Left ventricle myocardium inferior (tissue), 1 donor: ENCODE measurements around the gene TBCK. TPM values are rescaled to one million over a fixed set of nuclear protein-coding genes. Genes with fewer than 3 reads are reported as not detected.
"Not testable (repeated sequence)": the region's sequence is repeated elsewhere in the genome, so short reads cannot be mapped to it uniquely, and the experiment has no call there.

Source experiments
- DNase-seq: peaks from one replicate; pipeline ENCODE4 v3.0.0-alpha.2; 2020
- H3K27ac ChIP-seq: fragments of 200-600 bp; replicated peaks from 2 replicates; pipeline ENCODE4 v1.8.0; 2021
- H3K27me3 ChIP-seq: fragments of 200-600 bp; 2 replicates; pipeline ENCODE4 v1.8.0; 2021; ENCODE audit warnings: low read depth
- H3K36me3 ChIP-seq: fragments of 200-600 bp; 2 replicates; pipeline ENCODE4 v1.8.0; 2021
- H3K4me1 ChIP-seq: fragments of 200-600 bp; 2 replicates; pipeline ENCODE4 v1.8.0; 2021
- H3K4me3 ChIP-seq: fragments of 200-600 bp; 2 replicates; pipeline ENCODE4 v1.8.0; 2021; ENCODE audit warnings: mild to moderate bottlenecking, moderate library complexity
- H3K9me3 ChIP-seq: fragments of 200-600 bp; replicated peaks from 2 replicates; pipeline ENCODE4 v1.8.0; 2021
- CTCF ChIP-seq: fragments of 200-600 bp; IDR thresholded peaks from 2 replicates; pipeline ENCODE4 v1.8.0; 2021; ENCODE audit warnings: antibody characterized with exemption, mild to moderate bottlenecking, borderline replicate concordance
- intact Hi-C: fragments of 100-400 bp; cut with micrococcal nuclease; formaldehyde crosslinking; loops from one replicate; pipeline ENCODE4 v1.11.0; 2022
- total RNA-seq: library from RNA; stranded (reverse); fragmentation: NEBNext Ultra II Directional; extraction: Animal tissue kit (Norgen Biotek cat#: 25700); gene quantifications from one replicate; pipeline ENCODE4 v1.2.1, GENCODE V29; 2021
- donor health status: DM: no; HTN: yes; CAD: no; lungs with severe emphysema.

The TBCK gene
- total RNA-seq, 1 donor from 2014 or later, result 20.3 TPM

GRCh38 chr4:106238820-106239420 is 77.1 kb downstream of the TBCK start:
- TF ChIP-seq CTCF, result peak; percentile 60
- no peaks in the 10 kb centered on the region for H3K27me3 ChIP-seq
- peaks cover 5% of the 10 kb centered on the region for H3K4me1 ChIP-seq
- no peaks in the 10 kb centered on the region for H3K9me3 ChIP-seq
- no peak overlapping the region for H3K27ac ChIP-seq
- no peak overlapping the region for H3K4me3 ChIP-seq
- peaks cover 33% of the 10 kb centered on the region for H3K36me3 ChIP-seq
- no peak for DNase-seq
- intact Hi-C loops, result no loop called here

- Histone ChIP-seq H3K4me1 (no peaks in the 10 kb centered on the region), H3K27me3 (no peaks in the 10 kb centered on the region), H3K27ac (no peak overlapping the region), H3K36me3 (peaks cover 78% of the 10 kb centered on the region), H3K9me3 (no peaks in the 10 kb centered on the region), H3K4me3 (no peak overlapping the region)
- intact Hi-C loops, result no loop called here
- TF ChIP-seq CTCF, result no peak
- DNase-seq, result no peak
Observed at GRCh38 chr4:106231931-106232330, 84.1 kb downstream of the TBCK start.

- Histone ChIP-seq H3K9me3 (no peaks in the 10 kb centered on the region), H3K27ac (no peak overlapping the region), H3K36me3 (peaks cover 33% of the 10 kb centered on the region), H3K27me3 (no peaks in the 10 kb centered on the region), H3K4me1 (no peaks in the 10 kb centered on the region), H3K4me3 (no peak overlapping the region)
- intact Hi-C loops, result no loop called here
- DNase-seq, result no peak
- TF ChIP-seq CTCF, result no peak
Observed at GRCh38 chr4:106222548-106222947, 93.5 kb downstream of the TBCK start.

- H3K27me3 ChIP-seq, H3K27ac ChIP-seq, H3K4me1 ChIP-seq, H3K4me3 ChIP-seq, DNase-seq, H3K9me3 ChIP-seq, intact Hi-C loops: not testable (repeated sequence)
- peaks cover 25% of the 10 kb centered on the region for H3K36me3 ChIP-seq
Observed at GRCh38 chr4:106213291-106213690, 102.7 kb downstream of the TBCK start.

- DNase-seq, result no peak
Observed at GRCh38 chr4:106210021-106210420, 106.0 kb downstream of the TBCK start.

More at GRCh38 chr4:106210021-106210420, 106.0 kb downstream of the TBCK start:
- Histone ChIP-seq H3K27ac (no peak overlapping the region), H3K36me3 (peaks cover 25% of the 10 kb centered on the region), H3K9me3 (no peaks in the 10 kb centered on the region), H3K4me3 (no peak overlapping the region), H3K4me1 (peaks cover 4% of the 10 kb centered on the region), H3K27me3 (no peaks in the 10 kb centered on the region)
- no peak for TF ChIP-seq CTCF
- intact Hi-C loops, result no loop called here
